GM19438 (cell line): ENCODE measurements around the gene NPBWR2.
"Not testable (repeated sequence)": the region's sequence is repeated elsewhere in the genome, so short reads cannot be mapped to it uniquely, and the experiment has no call there.

ENCODE experiments used
- ATAC-seq: cut with Tn5 transposase; IDR thresholded peaks from one replicate; pipeline ENCODE4 v1.9.1; 2021; ENCODE audit warnings: low read depth; ENCODE audit not compliant: unreplicated experiment

Gene NPBWR2

GRCh38 chr20:64090165-64090564 is 17.2 kb downstream of the NPBWR2 start:
- no peak for ATAC-seq

DNA sequence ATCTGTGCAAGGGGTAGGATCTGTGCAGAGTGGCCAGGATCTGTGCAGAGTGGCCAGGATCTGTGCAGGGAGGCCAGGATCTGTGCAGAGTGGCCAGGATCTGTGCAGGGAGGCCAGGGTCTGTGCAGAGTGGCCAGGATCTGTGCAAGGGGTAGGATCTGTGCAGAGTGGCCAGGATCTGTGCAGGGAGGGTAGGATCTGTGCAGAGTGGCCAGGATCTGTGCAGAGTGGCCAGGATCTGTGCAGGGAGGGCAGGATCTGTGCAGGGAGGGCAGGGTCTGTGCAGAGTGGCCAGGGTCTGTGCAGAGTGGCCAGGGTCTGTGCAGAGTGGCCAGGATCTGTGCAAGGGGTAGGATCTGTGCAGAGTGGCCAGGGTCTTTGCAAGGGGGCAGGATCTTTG is 18.8 kb downstream of the NPBWR2 start:
- ATAC-seq: not testable (repeated sequence)

GRCh38 chr20:64087226-64087825 is 20.0 kb downstream of the NPBWR2 start:
- ATAC-seq: not testable (repeated sequence)

DNA sequence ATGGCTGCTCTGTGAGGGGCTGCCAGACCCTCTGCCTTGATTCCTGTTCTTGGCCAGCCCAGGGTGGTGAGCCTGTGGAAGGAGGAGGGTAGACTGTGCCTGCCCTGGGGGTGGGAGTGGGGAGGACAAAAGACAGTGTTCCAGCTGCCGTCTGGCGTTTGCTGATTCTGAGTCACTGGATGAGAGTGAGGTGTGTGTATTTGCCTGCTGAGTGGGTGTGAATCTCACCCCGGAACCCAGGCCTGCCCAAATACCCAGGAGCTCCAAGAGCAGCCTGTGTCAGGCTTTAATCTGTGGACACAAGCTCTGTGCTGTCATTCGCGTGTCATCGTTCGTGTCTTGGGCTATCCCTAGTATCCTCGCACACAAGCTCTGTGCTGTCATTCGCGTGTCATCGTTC is 20.6 kb downstream of the NPBWR2 start:
- no peak for ATAC-seq

- no peak for ATAC-seq
Measured at GRCh38 chr20:64084685-64085152, 22.6 kb downstream of the NPBWR2 start.

GRCh38 chr20:64083804-64084684 is 23.3 kb downstream of the NPBWR2 start, which contains the start of gene LKAAEAR1:
LKAAEAR1 (minus strand) TSS chr20:64084398; CDS start chr20:64084219, 179 bp downstream.
- no peak for ATAC-seq

DNA sequence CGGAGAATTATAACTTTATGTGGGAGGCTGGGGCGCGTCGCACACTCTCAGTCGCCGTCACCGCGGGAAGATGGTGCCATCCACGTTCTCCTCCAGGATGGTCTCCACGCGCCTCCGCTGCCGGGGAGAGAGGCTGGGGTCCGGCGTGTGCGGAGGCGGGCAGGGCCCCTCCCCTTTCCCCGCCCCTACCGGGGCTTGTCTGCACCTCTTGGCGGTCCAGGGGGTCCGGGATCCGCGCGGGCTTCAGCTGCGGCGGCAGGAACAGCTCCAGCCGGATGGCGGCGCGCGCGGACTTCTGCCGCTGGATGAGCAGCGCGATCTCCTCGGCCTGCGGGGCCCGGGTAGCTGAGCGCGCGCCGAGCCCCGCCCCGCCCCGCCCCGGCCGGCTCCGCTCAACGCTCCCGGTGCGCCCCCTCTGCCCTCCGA is 24.0 kb downstream of the NPBWR2 start:
- ATAC-seq: no peak

- no peak for ATAC-seq
Measured at GRCh38 chr20:64082820-64083377, 24.5 kb downstream of the NPBWR2 start.

DNA sequence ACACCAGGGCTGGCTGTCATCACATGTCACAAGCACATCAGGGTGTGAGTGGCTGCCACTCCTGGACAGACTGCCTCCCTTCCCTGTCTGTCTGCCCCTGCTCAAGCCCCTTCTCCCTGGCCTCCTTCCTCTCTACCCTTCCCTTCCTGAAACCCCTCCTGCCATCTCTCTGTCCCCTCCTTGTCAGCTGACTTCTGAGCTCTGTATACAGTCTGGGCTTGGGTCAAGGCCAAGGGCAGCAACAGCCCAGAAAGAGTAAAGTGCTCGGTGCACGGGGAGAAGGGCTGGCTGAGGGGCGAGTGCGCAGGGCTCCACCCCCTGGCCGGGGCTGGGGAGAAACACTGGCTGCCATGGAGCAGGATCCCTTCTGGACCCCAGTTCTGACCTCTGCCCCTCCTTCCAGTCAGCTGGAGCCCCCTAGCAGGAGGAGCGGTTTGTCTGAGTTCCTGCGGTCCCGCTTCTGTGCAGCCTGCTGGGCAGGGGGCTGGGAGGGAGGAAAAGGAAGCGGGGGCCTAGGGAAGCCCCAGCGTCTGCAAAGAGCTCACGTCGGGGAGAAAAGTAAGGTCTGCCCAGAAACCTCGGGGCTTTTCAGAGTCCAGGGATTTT is 25.1 kb downstream of the NPBWR2 start:
- no peak for ATAC-seq

GRCh38 chr20:64081624-64081964 is 25.8 kb downstream of the NPBWR2 start:
- no peak for ATAC-seq

DNA sequence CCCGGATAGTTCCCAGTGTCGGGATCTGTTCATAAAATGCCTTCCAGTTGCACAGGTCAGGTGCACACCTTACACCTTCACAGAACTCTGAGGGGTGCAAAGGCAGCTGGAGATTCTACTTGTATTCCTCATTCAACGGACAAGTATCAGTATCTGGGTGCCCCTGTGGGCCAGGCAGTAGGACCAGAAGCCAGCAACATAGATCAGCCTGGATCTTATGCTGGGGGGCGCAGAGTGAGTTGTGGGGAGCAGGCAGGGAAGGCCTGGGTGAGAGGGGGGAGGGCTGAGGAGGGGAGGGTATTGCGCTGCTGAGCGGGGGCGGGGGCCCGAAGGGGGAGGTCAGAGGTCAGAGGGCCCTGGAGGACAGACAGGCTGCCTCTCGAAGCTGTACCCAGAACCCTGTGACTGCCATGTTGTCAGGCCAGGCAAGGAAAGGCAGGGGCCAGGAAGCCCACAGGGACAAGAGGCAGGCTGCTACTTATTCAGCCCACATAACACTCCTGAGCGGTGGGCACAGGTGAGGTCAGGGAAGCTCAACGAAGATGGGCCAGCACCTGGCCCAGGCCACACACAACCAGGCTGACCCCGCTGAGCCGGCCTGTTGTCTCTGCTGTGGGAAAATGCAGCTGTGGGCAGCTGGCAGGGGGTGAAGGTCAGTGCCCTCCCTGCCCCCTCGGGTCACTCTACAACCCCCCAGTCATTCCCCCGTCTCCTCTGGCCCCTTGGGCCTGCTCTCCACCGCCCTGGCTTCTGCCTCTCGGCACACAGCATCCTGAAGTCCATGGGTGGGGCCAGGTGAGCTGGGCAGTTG is 26.3 kb downstream of the NPBWR2 start:
- no peak for ATAC-seq

DNA sequence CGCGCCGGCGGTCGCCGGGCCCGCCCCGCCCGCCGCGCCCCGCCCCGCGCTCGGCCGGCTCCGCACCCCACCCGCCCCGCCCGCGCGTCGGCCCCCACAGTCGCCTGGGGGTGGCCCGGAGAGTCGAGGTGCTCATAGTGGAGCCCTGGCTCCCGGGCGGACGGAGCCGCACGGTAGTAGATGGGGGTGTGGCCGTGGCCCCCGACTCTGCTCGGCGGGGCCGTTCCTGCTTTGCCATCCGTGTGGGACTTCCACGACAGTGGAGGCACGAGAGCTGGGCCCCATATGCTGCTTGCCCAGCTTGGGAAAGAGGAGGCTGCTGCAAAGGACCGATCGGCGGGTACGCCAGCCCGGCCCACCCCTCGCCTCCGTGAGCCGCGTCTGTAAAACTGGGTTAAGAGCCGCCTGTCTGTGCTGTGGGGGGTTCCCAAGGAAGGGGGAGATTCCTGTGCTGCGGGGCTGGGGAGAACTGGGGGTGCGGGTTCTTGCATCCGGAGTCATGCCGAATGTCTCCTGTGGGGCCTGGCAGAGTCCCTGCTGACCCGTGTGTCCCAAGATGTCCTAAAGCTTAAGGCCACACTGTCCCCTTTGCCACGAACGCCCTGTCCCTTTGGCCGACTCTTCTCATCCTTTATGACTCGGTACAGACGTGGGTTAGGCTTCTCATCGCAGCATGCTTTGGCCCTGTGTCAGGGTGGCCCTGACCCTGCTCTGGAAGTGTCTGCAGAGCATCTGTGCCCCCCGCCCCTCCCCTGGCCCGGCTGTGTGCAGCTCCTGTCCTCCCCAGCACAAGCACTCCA is 27.2 kb downstream of the NPBWR2 start, which contains the start of gene OPRL1:
OPRL1 (plus strand) TSS at position 70 of the 800 bp plus-strand sequence. CDS start 12,639 bp downstream, outside the sequence.
- ATAC-seq: no peak

DNA sequence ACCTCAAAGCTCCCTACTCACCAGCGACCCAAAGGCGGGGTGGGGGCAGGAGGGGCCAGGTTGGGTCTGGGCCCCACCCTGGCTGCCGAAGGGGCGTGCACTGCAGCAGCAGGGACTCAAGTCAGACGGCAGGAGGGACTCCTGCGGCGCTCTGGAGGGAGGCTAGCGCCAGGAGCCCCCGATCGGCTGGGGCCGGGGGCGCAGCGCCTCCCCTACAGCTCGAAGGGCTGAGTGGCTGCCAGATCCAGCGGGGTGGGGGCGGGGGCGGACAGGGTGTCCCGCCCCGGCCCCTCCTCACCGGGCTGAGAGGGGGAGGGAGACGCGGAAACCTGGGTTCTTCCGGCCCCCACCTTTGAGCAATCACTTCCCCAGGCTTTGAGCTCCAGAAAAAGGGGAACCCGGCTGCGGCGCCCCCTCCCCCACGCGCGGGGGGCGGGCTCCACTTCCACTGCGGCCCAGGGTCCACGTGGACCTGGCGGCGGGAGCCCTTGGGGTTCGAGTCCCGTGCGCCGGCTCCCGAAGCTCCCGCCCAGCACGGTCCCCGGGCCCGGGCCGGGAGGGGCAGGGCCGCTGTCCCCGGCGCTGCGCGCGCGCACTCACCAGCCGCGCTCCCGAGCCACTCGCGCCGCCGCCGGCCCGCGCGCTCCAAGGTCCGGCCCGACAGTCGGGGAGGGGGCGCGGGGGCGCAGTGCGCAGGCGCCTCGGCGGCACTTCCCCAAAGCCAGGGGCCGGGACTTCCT is 27.9 kb downstream of the NPBWR2 start, which contains the start of gene RGS19:
RGS19 (minus strand) TSS at position 246 of the 740 bp plus-strand sequence. CDS start 2,632 bp downstream, outside the sequence.
- peak; percentile 44 for ATAC-seq

DNA sequence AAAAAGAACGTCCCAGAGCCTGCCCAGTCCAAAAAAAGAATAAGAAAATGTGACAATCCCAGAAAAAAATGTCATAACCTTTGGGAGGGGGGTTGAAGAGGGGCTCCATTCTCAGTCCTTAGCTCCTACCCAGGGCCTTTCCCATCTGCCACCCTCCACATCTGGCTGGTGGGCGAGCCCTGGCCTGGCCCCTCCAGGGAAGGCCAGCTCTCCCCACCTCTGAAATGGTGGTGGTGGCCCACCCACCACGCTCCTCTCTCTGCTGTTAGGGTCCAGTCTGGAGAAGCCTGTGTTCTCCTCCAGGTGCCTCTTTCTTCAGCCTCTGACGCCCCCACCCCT is 28.5 kb downstream of the NPBWR2 start:
- no peak for ATAC-seq

GRCh38 chr20:64077876-64078551 is 29.4 kb downstream of the NPBWR2 start:
- ATAC-seq: peak; percentile 32

DNA sequence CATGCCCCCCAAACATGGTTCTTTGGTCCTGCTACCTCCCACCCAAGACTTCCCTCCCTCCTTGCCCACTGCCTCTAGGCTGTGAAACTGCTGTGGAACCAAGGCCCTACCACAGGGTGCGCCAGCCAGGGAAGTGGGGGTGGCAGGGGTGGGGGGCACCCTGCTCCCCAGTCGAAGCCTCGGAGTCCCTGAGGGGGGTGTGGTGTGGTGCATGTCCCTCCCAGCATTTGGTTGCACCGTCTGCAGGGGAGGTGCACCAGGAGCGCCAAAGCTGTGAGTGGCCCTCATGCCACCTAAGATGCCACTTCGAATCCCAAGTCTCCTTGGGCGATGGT is 29.9 kb downstream of the NPBWR2 start:
- no peak for ATAC-seq

DNA sequence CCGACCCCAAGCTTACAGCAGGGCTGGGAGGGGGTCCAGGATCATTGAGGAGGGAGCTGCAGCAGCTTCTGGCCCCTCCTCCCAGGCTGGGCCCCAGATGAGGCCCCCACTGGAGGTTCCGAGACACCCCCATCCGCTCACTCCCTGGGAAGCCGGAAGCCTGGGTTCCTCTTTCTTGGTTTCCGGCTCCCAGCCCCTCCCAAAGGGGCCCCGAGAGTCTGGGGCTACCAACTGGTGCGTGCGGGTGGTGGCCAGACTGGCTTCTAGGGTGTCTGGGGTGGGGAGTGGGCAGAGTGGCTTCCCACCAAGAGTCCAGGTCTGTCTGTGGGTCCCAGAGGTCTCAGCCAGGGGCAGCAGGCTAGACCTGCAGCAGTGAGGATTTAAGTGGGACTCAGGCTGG is 30.3 kb downstream of the NPBWR2 start:
- no peak for ATAC-seq
